Measurements from ENCODE around the gene CNOT6. TPM values are rescaled to one million over a fixed set of nuclear protein-coding genes. Genes with fewer than 3 reads are reported as not detected.
A peak's percentile ranks its signal among the peaks of the same experiment; 100 is the strongest.

Gene CNOT6
- total RNA-seq, 4 donors from 2014 or later = 14.0 to 21.0 (median 17.2) TPM

DNA sequence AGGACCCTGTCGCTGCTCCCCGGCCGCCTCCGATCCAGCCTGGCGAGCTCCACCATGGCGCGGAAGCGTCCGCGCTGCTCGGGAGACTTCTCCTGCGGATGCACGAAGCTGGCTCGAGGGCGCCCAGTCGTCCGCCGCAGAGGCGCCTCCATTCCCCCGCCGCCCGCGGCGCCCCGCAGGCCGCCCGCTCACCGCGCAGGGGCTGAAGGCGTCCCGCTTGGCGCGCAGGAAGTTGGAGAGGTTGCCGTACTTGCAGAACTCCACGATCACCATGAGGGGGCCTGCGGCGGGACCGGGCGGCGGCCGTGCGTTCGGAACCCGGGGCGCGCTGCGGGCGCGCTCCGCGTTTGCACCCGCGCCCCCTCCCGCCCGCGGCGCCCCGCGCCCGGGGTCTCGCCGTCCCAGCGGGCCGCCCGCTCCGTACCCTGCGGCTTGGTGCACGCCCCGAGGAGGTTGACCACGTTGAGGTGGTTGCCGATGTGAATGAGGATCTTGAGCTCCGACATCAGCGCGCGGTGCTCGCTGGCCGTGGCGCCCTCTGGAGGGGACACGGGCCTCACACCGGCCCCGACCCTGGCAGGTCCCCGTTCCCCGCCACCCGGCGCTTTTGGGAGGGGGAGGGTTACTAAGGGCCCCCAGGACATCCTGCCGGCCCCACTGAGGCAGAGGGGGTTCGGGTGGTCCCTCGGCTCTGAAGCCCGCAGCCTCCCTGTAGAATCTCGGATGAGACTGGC, 124.8 kb downstream of the CNOT6 start:
- Histone ChIP-seq H3K36me3 (peaks cover 0 to 3% of the 10 kb centered on the region in 2 donors), H3K9me3 (no peaks in the 10 kb centered on the region), H3K27ac (no peak overlapping the region), H3K4me1 (peaks cover 0 to 6% of the 10 kb centered on the region in 2 donors), H3K27me3 (no peaks in the 10 kb centered on the region), H3K4me3 (replicated peaks in 1 of 3) (peak overlapping the region in 1 of 3 donors; percentile 23)
- peak in 1 of 2 donors; percentile 27 for DNase-seq
- 52 to 67% methylated on average over 6 to 15 of the region's 90 CpGs for WGBS, 2 donors
- intact Hi-C loops (cut with DNase I) = no loop called here
- TF ChIP-seq POLR2A (IDR thresholded peaks at IDR 0.05) (no peak), CTCF (IDR thresholded peaks at IDR 0.05) (peak in 3 of 6 experiments; percentile 3 to 37 (median 30))

GRCh38 chr5:180619563-180619915, 125.4 kb downstream of the CNOT6 start:
- intact Hi-C loops (cut with DNase I) = no loop called here
- H3K4me1 ChIP-seq = peaks cover 0 to 6% of the 10 kb centered on the region in 2 donors
- no peaks in the 10 kb centered on the region for H3K27me3 ChIP-seq
- H3K36me3 ChIP-seq = peaks cover 0 to 3% of the 10 kb centered on the region in 2 donors
- 82 to 92% methylated on average over 14 to 21 of the region's 22 CpGs for WGBS, 2 donors
- H3K27ac ChIP-seq = no peak overlapping the region
- no peak for TF ChIP-seq CTCF (IDR thresholded peaks at IDR 0.05)
- TF ChIP-seq POLR2A (IDR thresholded peaks at IDR 0.05) = no peak
- no peaks in the 10 kb centered on the region for H3K9me3 ChIP-seq
- no peak for DNase-seq
- no peak overlapping the region for H3K4me3 ChIP-seq (replicated peaks in 1 of 3)

DNA sequence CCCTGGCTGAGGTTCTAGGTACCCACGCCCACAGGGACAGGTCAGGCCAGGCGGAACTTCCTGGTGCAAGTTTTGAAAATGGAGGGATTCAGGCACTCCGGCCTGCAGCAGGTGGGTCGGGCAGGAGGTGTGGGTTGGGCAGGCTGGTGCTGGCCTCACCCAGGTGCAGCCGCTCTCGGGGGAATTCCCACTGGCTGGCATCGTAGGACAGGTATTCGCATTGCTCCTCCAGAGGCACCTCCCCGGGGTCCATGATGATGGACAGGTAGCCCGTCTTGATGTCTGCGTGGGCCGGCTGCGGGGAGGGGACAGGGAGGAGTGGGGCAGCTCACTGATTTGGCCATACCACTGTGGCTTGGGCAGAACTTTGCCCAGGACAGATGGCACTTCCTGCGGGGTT, 125.8 kb downstream of the CNOT6 start:
- Histone ChIP-seq H3K9me3 (no peaks in the 10 kb centered on the region), H3K27ac (no peak overlapping the region), H3K4me3 (replicated peaks in 1 of 3) (no peak overlapping the region), H3K27me3 (no peaks in the 10 kb centered on the region), H3K4me1 (peaks cover 0 to 6% of the 10 kb centered on the region in 2 donors), H3K36me3 (peaks cover 0 to 3% of the 10 kb centered on the region in 2 donors)
- 93 to 100% methylated on average over 10 to 14 of the region's 14 CpGs for WGBS, 2 donors
- no peak for DNase-seq
- TF ChIP-seq CTCF (IDR thresholded peaks at IDR 0.05) (no peak), POLR2A (IDR thresholded peaks at IDR 0.05) (no peak)
- intact Hi-C loops (cut with DNase I) = no loop called here

DNA sequence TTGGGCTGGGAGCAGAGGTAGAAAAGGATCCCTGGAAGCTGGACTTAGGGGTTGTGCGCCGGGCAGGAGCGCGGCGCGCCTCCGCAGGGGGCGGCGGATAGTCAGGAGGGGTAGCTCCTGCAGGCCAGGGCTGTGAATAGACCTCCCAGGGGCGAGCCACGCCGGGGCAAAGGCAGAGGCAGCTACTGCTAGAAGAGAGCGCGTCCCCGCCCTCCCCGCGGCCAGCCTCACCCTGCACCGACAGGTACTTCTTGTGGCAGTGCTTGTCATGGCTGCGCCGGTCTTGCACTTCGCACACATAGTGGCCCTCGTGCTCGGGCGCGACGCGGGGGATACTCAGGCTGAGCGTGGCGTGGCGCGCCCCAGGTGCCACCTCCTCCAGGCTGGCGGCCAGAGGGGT, 127.1 kb downstream of the CNOT6 start:
- Histone ChIP-seq H3K27me3 (no peaks in the 10 kb centered on the region), H3K4me3 (replicated peaks in 1 of 3) (no peak overlapping the region), H3K4me1 (peaks cover 0 to 6% of the 10 kb centered on the region in 2 donors), H3K9me3 (no peaks in the 10 kb centered on the region), H3K36me3 (peaks cover 0 to under 1% of the 10 kb centered on the region in 2 donors), H3K27ac (no peak overlapping the region)
- WGBS, 2 donors = 77 to 90% methylated on average over 20 to 32 of the region's 32 CpGs
- intact Hi-C loops (cut with DNase I) = no loop called here
- TF ChIP-seq POLR2A (IDR thresholded peaks at IDR 0.05) = no peak
- TF ChIP-seq CTCF (IDR thresholded peaks at IDR 0.05) = no peak
- DNase-seq = no peak

DNA sequence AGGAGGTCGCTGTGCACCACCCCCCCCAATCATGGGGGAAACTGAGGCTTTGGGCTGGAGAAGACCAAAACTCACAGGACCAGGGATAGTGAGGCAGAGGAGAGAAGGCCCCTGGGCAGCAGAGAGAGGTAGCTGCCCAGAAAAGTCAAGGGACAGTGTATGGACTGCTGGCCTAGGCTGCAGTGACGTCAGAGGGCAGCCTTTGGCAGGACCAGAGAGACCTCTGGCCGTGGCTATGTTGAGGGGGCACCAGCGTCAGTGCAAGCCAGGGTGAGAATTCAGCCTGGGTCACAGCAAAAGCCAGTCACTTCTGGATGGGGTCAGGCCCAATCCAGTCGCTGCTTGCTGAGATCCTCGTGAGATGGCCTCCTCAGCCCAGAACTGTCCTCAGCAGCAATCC, 128.7 kb downstream of the CNOT6 start:
- intact Hi-C loops (cut with DNase I) = no loop called here
- Histone ChIP-seq H3K9me3 (no peaks in the 10 kb centered on the region), H3K27ac (no peak overlapping the region), H3K4me3 (replicated peaks in 1 of 3) (no peak overlapping the region), H3K27me3 (no peaks in the 10 kb centered on the region), H3K36me3 (no peaks in the 10 kb centered on the region), H3K4me1 (peaks cover 0 to 6% of the 10 kb centered on the region in 2 donors)
- 87 to 97% methylated on average over 3 to 4 of the region's 6 CpGs for WGBS, 2 donors
- no peak for DNase-seq
- TF ChIP-seq CTCF (IDR thresholded peaks at IDR 0.05) = no peak
- TF ChIP-seq POLR2A (IDR thresholded peaks at IDR 0.05) = no peak

Data from thyroid gland (tissue), 4 donors.